ENCODE data around the gene CHMP1B.
A peak's percentile ranks its signal among the peaks of the same experiment; 100 is the strongest.

Gene CHMP1B

GRCh38 chr18:11851146-11851805 is at the start of gene CHMP1B:
Gene CHMP1B (plus strand): TSS chr18:11851413. CDS start chr18:11851512, 99 bp downstream.
- peak; percentile 96 for DNase-seq (ENCODE audit: low read depth)

GRCh38 chr18:11801573-11801972 is 49.6 kb upstream of the CHMP1B start:
- DNase-seq (ENCODE audit: low read depth), result no peak

- DNase-seq (ENCODE audit: low read depth), result no peak
These were observed 49.1 kb upstream of the CHMP1B start for GRCh38 chr18:11802158-11802557.

GRCh38 chr18:11802586-11802985 is 48.6 kb upstream of the CHMP1B start:
- no peak for DNase-seq (ENCODE audit: low read depth)

GRCh38 chr18:11807233-11807632 is 44.0 kb upstream of the CHMP1B start:
- DNase-seq (ENCODE audit: low read depth), result no peak

- DNase-seq (ENCODE audit: low read depth), result no peak
These were observed 43.0 kb upstream of the CHMP1B start for GRCh38 chr18:11808001-11808855.

GRCh38 chr18:11809895-11810294 is 41.3 kb upstream of the CHMP1B start:
- DNase-seq (ENCODE audit: low read depth), result no peak

GRCh38 chr18:11810379-11810778 is 40.8 kb upstream of the CHMP1B start:
- no peak for DNase-seq (ENCODE audit: low read depth)

GRCh38 chr18:11811009-11811408 is 40.2 kb upstream of the CHMP1B start:
- no peak for DNase-seq (ENCODE audit: low read depth)

GRCh38 chr18:11817229-11817628 is 34.0 kb upstream of the CHMP1B start:
- DNase-seq (ENCODE audit: low read depth), result no peak

GRCh38 chr18:11818486-11819203 is 32.6 kb upstream of the CHMP1B start:
- DNase-seq (ENCODE audit: low read depth), result no peak

- no peak for DNase-seq (ENCODE audit: low read depth)
These were observed 31.3 kb upstream of the CHMP1B start for GRCh38 chr18:11819938-11820337.

GRCh38 chr18:11820697-11821096 is 30.5 kb upstream of the CHMP1B start:
- DNase-seq (ENCODE audit: low read depth), result no peak

- DNase-seq (ENCODE audit: low read depth), result no peak
These were observed 30.0 kb upstream of the CHMP1B start for GRCh38 chr18:11821208-11821607.

- no peak for DNase-seq (ENCODE audit: low read depth)
These were observed 29.5 kb upstream of the CHMP1B start for GRCh38 chr18:11821643-11822237.

- DNase-seq (ENCODE audit: low read depth), result no peak
These were observed 27.7 kb upstream of the CHMP1B start for GRCh38 chr18:11823545-11823944.

- DNase-seq (ENCODE audit: low read depth), result no peak
These were observed 24.4 kb upstream of the CHMP1B start for GRCh38 chr18:11826836-11827235.

- DNase-seq (ENCODE audit: low read depth), result no peak
These were observed 22.3 kb upstream of the CHMP1B start for GRCh38 chr18:11828786-11829432.

GRCh38 chr18:11830585-11830984 is 20.6 kb upstream of the CHMP1B start:
- no peak for DNase-seq (ENCODE audit: low read depth)

- DNase-seq (ENCODE audit: low read depth), result no peak
These were observed 19.3 kb upstream of the CHMP1B start for GRCh38 chr18:11831921-11832320.

GRCh38 chr18:11834772-11835171 is 16.4 kb upstream of the CHMP1B start:
- no peak for DNase-seq (ENCODE audit: low read depth)

GRCh38 chr18:11839556-11839955 is 11.7 kb upstream of the CHMP1B start:
- no peak for DNase-seq (ENCODE audit: low read depth)

All from activated gamma-delta T cell treated with anti-CD3 and anti-CD28 coated beads, Interleukin-2, amount 50 U/mL, for 16 hours (primary cell).